Measurements from ENCODE around the gene BMAL1.
"Not testable (repeated sequence)": the region's sequence is repeated elsewhere in the genome, so short reads cannot be mapped to it uniquely, and the experiment has no call there.

GRCh38 chr11:13436836-13437235 is 159.2 kb downstream of the BMAL1 start:
- TF ChIP-seq POLR2AphosphoS5 (IDR thresholded peaks at IDR 0.05; ENCODE audit: low read depth, low read length); POLR2A (IDR thresholded peaks at IDR 0.05; ENCODE audit: low read depth, low read length); TAF1 (IDR thresholded peaks at IDR 0.05; ENCODE audit: borderline replicate concordance, low read depth, low read length): not testable (repeated sequence)
